ENCODE measurements around the gene KCNJ10.
A peak's percentile ranks its signal among the peaks of the same experiment; 100 is the strongest.

Gene KCNJ10

DNA sequence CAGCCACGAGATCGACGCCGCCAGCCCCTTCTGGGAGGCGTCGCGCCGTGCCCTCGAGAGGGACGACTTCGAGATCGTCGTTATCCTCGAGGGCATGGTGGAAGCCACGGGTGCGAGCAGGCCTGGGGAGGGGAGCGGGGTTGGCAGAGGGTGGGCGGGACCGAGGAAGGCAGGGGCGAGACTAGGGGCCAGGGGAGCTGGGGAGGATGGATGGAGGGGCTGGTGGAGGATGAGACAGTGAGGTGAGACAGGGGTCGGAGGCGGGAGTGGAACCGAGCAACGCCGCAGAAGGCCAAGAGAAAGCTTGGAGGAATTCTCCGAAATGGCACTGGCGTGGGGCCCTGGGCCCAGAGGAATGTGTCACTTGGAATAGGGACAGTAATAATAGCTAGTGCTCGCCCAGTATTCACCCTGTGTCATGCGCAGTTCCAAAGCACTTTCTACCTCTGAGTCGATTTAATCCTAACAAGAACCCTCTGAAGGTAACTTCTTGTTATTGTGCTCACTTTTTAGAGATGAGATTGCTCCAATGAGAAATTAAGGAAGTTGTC is 14.9 kb upstream of the KCNJ10 start:
- no peak for DNase-seq (ENCODE audit: low read depth, low spot score)

DNA sequence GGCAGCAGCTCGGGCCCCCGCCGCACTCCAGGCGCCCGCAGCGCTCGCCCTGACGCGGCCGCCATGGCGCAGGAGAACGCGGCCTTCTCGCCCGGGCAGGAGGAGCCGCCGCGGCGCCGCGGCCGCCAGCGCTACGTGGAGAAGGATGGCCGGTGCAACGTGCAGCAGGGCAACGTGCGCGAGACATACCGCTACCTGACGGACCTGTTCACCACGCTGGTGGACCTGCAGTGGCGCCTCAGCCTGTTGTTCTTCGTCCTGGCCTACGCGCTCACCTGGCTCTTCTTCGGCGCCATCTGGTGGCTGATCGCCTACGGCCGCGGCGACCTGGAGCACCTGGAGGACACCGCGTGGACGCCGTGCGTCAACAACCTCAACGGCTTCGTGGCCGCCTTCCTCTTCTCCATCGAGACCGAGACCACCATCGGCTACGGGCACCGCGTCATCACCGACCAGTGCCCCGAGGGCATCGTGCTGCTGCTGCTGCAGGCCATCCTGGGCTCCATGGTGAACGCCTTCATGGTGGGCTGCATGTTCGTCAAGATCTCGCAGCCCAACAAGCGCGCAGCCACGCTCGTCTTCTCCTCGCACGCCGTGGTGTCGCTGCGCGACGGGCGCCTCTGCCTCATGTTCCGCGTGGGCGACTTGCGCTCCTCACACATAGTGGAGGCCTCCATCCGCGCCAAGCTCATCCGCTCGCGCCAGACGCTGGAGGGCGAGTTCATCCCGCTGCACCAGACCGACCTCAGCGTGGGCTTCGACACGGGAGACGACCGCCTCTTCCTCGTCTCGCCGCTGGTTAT is 14.2 kb upstream of the KCNJ10 start:
- peak; percentile 71 for DNase-seq (ENCODE audit: low read depth, low spot score)

DNA sequence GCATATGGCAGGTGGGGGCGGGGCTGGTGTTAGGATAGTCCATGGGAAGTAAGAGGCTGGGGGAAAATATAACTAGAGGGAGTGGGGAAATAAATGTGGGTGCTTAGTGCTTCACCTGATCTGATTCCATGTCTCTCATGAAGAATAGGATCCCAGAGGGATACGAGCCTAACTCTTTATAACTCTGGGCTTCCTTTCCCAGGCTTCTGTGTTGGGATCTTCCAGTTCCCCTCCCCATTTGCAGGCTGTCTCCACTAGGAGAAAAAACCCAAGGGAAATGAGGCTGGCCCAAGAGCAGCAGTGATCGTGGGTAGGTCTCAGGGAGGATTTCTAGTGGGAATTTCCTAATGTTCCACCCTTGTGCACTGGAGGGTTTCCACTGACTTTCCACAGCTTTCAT is 13.0 kb upstream of the KCNJ10 start:
- DNase-seq (ENCODE audit: low read depth, low spot score) = no peak

DNA sequence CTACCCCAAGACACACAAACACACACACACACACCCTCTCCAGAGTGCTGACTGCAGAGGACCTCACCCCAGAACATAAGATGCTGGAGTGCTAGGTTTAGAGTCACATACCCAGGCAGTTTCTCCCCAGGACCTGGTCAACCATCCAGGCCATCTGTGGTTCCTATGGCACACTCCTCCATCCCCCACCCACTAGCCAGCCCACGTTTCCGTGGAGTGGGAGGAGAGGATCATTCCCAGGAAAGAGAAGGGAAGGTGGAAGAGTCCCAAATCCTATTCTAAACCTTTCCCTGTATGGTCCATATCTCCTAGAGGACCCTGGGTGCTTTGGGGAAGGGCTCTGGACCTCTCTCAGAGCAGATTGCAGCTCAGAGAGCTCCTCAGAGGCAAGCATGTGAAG is 12.5 kb upstream of the KCNJ10 start:
- DNase-seq (ENCODE audit: low read depth, low spot score) = no peak

DNA sequence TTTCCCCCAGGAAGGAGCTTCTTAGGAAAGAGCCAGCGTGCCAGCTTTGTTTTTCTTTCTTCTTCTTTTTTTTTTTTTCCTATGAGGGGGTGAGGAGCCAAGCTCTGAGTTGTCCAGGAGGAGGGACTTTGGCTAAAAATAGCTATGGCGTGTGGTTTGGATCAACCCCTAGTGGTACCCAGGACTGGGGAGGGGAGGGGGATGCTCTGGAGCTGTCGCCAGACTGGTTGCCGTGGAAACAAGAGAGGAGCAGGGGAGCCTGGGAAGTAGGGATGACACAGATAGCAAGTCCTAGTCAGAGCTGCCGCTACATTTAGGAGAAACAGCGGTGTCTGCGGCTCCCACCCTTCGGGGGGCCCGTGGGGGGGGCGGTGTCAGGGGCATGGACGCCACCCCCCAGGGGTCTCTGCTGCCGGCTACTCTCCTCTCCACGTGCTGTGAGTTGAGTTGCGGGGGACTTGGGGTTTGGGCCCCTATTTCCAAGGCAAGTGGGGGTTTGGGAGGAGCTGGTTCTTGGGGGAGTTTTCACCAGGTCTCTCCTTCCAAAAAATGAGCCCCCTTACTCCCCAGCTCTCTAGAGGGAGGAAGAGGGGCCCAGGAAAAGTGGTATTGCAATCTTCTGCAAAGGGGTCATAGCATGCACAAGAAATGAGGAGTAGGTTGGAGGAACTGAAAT is 11.4 kb upstream of the KCNJ10 start, which contains the start of gene KCNJ9:
TSS of gene KCNJ9 (plus strand) at position 278 of the 676 bp plus-strand sequence. CDS start 2,493 bp downstream, outside the sequence.
- peak; percentile 67 for DNase-seq (ENCODE audit: low read depth, low spot score)

DNA sequence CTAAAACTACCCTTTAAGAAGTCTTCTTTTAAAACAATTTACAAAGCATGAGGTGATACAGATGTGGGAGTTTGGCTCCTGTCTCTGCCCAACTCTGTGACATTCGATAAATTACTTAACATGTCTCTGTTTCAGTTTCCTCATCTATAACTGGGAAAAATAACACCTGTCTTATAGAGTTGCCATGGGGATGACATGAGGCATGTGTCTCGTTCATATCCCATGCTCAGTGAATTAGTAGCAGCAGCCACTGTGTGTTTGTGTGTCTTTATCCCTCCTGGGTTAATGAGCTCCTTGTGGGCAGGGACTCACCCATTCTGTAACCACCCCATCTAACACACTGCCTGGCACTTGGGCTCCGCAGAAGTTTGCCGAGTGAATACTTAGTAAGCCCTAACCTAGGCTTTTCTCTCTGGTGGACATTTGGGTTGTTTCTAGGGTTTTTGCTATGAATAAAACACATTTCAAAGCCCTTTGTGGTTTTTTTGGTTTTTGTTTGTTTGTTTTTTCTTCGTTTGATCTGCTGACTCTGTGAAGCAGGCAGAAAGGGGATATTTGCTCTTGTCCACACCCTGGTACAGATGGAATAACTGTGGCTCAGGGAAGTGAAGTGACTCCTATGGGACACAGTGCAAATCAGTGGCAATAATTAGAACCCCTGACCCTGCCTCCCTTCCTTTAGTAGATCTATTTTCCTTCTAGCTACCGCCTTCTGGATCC is 10.6 kb upstream of the KCNJ10 start:
- no peak for DNase-seq (ENCODE audit: low read depth, low spot score)

DNA sequence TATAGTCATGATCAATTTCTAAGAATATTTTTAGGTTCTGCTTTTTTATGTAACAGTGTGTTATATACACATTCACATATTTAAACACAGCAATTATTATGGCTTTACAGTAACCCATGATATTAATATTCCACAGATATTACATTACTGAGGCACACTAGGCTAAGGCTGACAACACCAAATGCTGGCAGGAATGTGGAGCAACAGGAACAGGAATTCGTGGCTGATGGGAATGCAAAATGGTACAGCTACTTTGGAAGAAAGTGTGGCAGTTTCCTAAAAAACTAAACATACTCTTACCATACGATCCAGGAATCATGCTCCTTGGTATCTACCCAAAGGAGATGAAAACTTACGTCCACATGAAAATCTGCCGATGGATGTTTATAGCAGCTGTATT is 9.5 kb upstream of the KCNJ10 start:
- no peak for DNase-seq (ENCODE audit: low read depth, low spot score)

DNA sequence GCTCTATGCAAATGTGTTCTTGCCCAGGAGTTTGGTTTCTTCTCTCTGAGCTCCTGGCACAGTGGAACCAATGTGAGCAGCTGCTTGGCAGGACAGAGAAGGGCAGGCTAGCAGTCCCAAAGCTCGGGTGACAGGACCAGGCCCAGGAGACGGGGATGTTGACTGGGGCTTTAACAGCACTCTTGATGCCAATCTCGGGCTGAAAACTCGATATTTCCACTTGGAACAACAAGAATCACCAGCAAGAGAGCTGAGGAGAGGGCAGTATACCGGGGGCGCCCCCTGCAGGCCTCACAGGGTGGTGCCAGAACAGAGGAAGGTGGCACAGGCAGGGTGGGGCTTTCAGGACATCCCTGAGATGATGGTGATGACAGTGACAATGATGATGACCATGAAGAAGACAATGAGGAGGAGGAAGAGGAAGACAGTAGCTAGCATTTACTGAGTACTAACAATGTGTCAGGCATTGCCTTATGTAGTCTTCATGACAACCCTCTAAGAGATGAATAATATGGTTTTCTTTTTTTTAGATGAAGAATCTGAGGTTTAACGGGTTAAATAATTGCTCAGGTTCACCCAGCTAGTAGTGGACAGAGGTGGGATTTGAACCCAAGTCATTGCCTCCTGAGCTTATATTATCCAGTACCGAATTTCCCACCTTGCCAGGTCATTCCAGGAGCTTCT is 8.7 kb upstream of the KCNJ10 start:
- DNase-seq (ENCODE audit: low read depth, low spot score) = peak; percentile 45

DNA sequence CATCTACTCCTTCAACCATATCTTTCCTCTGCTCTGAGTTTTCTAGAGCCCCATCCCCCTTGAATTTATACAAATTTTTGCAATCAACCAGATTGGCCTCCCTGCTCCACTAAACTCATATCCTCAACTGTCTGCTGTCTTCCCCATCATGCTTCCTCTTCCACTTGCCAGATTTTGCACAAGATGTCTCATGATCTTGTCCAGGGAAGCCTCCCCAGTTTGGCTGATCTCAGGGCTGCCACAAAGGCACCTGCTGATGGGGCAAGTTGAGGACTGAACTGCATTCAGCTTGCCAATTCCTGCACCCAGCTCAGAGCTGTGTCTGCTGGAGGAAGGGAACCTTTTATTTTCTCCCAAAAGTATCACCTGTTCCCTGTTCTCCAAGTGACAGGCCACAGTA is 7.5 kb upstream of the KCNJ10 start:
- no peak for DNase-seq (ENCODE audit: low read depth, low spot score)

DNA sequence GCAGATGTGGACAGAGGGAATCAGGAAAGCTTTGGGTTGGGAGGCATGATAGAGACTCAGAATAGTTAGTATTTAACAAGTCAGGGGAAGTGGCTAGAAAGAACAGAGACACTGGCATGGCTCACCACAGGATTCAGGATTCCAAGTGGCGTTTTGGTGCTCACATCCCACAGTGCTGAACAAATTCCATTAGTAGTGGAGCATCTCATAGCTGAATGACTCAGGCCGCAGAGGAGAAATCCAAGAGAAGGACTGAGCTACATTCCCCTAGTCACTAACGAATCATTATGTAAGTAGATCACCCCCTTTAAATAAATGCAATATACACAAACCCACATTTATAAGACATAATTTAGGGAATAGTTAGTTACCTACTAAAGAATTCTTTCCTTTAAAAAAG is 6.3 kb upstream of the KCNJ10 start:
- peak; percentile 45 for DNase-seq (ENCODE audit: low read depth, low spot score)

DNA sequence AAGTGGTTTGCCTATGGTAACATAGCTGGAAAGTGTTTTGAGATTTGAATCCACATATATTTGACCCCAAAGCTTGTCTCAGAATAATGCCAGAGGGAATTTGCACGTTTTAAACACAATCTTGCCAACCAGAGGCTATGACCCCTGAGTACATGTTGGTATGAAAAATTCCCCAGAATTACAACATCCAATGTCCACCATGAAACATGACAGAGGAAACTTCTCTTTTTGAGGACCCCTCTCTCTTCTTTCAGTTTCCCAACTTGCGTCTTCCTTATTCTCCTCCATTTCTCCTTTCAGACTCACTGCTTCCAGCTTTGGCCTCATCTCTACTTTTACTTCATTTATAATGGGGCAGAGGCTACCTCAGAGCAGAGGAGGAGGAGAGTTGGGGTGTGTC is 5.9 kb upstream of the KCNJ10 start:
- DNase-seq (ENCODE audit: low read depth, low spot score) = no peak

DNA sequence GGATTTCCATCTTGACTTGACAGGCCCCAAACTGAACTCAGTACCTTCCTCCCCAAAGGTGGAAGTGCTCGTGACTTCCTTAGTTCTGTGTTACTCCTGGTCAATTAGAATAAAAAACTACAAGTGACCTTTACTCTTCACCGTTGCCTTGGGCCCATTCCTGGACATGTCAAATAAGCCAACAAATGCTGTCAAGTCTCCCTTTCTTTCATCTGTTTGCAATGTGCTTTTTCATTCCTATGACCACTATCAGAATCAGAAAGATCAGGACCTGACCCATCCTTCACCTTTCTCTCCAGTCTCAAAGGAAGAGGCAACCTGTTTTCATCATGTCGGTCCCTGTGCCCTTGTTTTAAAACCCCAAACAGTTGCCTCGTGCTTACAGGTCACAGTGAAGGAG is 4.9 kb upstream of the KCNJ10 start:
- DNase-seq (ENCODE audit: low read depth, low spot score) = no peak

DNA sequence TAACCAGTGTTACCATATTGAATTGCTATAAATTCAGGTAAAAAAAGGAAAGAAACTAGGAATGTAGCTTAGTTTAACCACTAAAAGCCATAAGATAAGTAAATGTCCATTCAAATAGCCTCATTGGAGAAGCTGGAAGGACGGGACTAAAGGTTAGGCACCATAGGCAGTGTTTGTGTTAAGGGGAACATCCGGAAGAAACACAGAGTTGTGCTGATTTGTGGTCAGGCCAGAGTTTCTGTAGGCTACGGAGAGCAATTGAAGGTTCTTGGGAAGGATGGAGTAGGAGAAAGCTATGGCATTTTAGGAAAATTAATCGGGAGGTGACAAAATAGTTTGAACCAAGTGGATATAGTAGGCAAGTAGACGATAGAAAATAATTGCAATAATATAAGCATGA is 1.3 kb upstream of the KCNJ10 start:
- DNase-seq (ENCODE audit: low read depth, low spot score) = no peak

DNA sequence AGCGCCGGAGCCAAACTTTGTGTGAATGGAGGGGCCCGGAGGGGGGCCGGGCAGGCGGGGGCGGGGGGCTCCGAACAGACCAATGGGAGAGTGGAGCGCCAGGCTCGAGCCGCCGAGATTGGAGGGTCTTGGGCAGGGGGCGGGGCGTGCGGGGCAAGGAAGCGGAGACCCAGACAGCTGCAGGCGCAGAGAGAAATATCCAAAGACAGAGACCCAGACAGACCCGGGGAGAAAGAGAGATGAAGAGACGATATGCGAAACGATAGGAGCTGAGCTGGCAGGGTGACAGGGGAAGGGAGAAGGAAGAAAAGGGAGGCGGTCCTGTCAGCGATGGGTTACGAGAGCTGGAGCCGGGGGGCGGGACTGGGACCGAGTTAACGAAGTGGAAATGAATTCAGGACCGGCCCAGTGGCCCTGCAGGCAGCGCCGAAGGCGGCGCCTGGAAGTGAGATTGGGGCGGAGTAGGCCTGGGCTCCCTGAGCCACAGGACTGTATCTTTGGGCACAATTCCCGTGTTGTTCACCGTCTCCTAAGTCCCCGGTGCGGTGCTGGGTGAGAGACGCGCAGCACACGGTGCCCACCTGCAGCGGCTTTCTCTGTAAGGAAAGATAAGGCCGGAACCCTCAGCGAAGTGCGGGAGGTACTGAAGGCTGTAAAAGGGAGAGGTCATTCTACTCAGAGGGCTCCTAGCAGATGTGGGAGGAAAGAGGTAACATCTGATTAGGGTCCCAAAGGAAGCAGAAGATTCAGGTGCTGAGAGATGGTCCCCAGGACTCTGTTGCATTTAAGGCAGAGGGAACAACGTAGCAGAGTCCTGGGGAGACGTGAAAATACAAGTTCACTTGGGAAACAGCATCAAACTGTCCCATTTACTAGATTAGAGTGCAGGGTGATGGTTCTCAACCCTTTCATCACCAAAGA is 543 bp upstream of the KCNJ10 start:
- peak; percentile 83 for DNase-seq (ENCODE audit: low read depth, low spot score)

DNA sequence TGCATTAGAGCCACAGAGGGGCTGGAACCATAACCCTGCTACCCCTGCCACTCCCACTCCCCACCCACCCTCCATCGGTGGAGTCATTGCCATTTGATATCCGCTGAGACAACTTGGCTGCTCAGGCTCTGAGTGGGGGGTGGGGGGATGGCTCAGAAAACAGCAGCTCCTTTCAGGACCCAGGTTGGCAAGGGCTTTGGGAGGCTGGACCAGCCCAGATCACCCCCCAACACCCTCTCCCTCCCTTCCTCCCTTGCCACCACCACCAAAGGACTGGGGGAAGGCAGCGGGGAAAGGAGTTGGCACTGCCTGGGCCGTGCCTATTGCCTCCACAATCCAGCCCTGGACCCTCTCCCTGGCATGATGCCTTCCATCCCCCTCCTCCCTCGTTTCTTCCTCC is 1.7 kb downstream of the KCNJ10 start:
- no peak for DNase-seq (ENCODE audit: low read depth, low spot score)

DNA sequence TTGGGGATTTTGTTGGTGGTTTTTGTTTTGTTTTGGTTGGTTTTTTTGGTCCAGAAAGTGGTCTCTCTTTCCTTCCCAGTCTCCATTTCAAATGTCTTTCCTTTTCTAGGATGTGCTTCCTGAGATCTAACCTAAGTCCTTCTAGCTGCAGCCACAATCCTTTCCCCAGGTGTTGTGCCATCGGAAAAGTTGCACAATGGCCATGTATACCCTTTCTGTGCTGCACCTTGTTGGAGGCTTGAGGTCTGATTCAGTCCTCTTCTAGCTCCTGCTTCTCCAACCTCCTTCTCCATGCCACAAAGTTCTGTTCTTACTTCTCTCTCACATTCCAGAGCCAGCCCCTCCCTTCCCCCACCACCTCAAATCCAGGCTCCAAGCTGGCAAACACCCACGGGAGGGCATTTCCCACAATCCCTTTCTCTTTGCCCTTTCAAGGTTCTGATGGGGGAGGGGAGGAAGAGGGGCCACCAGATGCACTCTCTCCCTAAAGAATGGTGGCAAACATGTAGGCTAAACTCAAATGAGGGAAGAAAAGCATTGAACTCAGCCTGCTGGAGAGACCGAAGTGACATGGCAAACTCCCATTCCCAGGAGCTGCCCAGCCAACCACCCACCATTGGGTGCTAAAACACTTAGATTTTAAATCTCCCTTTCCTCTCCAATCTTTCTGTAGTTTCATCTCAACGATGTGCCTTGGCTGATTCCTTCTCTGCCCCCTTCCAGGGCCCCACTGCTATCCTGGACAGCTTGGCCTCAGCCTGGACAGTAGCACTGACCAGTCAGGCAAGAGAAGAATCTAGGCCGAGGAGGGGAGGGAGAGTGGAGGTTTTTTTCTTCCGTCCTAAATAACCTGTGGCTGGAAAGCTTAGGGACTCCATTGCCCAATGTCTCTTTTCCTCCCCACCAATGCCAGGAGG is 2.9 kb downstream of the KCNJ10 start:
- no peak for DNase-seq (ENCODE audit: low read depth, low spot score)

DNA sequence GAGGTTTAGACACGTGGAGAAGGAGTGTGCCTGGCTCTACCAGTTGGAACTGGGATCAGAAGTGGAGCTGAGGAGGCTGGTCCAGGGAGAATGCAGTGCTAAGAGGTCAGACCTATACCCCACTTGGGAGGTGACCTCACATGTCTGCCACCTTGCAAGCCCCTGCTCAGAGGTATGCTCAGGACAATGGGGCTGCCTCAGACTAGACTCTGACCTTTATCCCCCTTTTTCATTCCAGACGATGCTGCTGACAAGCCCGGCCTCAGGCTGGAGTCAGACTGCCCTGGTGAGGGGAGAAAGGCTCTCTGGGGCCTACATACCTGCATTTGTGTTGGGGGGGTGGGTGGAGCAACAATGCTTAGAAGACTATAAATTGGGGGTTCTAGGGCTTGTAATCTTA is 5.2 kb downstream of the KCNJ10 start:
- DNase-seq (ENCODE audit: low read depth, low spot score) = no peak

DNA sequence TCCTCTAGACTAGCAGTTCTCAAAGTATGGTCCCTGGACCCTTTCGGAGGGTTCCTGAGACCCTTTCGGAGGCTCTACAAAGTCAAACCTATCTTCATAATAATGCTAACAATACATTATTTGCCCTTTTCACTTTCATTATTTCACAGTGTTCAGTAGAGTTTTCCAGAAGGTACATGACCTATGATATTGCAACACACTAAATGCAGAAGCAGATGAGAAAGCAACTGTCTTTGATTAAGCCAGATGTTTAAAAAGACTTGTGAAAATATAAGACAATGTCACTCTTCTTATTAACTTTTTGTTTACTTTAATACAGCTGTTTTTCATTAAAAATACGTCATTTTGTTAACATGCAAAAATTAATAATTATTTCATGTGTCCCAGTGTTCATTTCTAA is 5.8 kb downstream of the KCNJ10 start:
- no peak for DNase-seq (ENCODE audit: low read depth, low spot score)

DNA sequence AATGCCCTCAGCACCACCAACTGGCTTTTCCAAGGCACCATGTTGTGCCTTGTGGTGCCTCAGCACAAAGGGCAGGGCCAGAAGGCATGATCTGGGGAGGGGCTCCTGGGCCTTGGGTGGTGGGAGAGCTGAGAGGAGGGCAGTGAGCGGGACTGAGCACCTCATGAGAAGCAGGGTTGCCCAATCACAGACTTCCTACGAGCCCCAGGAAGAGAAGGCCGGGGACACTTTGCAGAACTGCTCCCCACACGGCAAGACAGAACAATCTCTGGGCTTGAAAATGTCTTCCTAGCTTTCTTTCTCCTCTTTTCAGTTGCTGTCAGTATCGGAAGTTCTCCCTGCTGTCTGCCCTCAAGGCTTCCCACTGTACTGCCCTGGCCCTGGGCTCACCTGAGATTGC is 6.8 kb downstream of the KCNJ10 start:
- DNase-seq (ENCODE audit: low read depth, low spot score) = no peak

DNA sequence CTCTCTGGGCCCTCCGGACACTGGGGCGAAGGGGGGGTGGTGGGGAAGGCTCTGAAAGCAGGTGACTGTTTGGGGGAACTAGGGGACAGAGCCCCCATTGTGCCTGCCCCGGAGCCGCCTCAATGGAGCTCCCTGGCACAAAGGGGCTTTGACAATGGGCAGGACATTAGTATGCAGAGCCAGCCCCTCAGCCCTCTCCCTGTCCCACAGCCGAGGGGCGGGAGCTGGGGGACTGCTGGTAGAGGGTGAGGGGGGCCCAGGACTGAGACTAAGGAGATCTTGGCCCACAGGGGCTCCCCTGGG is 7.8 kb downstream of the KCNJ10 start:
- DNase-seq (ENCODE audit: low read depth, low spot score) = no peak

All from astrocyte of the hippocampus (primary cell).